Thyroid gland (tissue), 4 donors: ENCODE data around the gene GLRA3.

Experiments
- CTCF ChIP-seq, 6 experiments: fragments of 200-600 bp in 3 of 6; fragments of 450-650 bp in 3 of 6; sonication (generic) in 3 of 6; IDR thresholded peaks; one replicate each; pipeline ENCODE4 v1.5.1; 2016 to 2019; ENCODE audit warnings: antibody characterized with exemption in 6 of 6, mild to moderate bottlenecking in 2 of 6, inconsistent platforms in 1 of 6, moderate library complexity in 1 of 6
- POLR2A ChIP-seq, 2 donors: fragments of 450-650 bp; IDR thresholded peaks; one replicate each; pipeline ENCODE4 v1.6.1; 2017; ENCODE audit warnings: antibody characterized with exemption in 2 of 2, mild to moderate bottlenecking in 2 of 2, moderate library complexity in 1 of 2

GRCh38 chr4:174757736-174758135, 71.3 kb downstream of the GLRA3 start:
- TF ChIP-seq CTCF (IDR thresholded peaks at IDR 0.05): no peak
- no peak for TF ChIP-seq POLR2A (IDR thresholded peaks at IDR 0.05)
